ENCODE data around the gene SEMA3A.
"Not testable (repeated sequence)": the region's sequence is repeated elsewhere in the genome, so short reads cannot be mapped to it uniquely, and the experiment has no call there.

Gene SEMA3A

DNA sequence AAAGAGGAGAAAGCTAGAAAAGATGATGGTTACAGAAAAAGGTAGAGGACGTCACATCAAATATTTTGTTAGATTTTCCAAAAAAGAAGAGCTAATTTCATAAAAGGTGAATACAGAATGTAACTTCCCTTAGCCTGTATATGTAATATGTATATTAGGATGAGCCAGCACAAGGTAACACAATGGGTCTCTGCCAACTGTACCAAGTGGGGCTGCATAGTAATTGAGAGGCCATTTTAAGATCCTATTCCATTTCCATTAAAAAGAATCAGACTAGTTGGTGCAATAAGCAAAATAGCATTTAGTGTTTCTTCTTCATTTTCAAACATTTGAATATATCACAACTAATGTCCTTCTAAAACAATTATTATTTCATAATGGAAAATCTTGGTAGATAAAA, 134.6 kb downstream of the SEMA3A start:
- no peak overlapping the region for H3K4me3 ChIP-seq (ENCODE audit: low read depth, low read length)
- TF ChIP-seq, protein P1, sequence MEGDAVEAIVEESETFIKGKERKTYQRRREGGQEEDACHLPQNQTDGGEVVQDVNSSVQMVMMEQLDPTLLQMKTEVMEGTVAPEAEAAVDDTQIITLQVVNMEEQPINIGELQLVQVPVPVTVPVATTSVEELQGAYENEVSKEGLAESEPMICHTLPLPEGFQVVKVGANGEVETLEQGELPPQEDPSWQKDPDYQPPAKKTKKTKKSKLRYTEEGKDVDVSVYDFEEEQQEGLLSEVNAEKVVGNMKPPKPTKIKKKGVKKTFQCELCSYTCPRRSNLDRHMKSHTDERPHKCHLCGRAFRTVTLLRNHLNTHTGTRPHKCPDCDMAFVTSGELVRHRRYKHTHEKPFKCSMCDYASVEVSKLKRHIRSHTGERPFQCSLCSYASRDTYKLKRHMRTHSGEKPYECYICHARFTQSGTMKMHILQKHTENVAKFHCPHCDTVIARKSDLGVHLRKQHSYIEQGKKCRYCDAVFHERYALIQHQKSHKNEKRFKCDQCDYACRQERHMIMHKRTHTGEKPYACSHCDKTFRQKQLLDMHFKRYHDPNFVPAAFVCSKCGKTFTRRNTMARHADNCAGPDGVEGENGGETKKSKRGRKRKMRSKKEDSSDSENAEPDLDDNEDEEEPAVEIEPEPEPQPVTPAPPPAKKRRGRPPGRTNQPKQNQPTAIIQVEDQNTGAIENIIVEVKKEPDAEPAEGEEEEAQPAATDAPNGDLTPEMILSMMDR (IDR thresholded peaks at IDR 0.05; ENCODE audit: low read depth, low read length), result no peak

DNA sequence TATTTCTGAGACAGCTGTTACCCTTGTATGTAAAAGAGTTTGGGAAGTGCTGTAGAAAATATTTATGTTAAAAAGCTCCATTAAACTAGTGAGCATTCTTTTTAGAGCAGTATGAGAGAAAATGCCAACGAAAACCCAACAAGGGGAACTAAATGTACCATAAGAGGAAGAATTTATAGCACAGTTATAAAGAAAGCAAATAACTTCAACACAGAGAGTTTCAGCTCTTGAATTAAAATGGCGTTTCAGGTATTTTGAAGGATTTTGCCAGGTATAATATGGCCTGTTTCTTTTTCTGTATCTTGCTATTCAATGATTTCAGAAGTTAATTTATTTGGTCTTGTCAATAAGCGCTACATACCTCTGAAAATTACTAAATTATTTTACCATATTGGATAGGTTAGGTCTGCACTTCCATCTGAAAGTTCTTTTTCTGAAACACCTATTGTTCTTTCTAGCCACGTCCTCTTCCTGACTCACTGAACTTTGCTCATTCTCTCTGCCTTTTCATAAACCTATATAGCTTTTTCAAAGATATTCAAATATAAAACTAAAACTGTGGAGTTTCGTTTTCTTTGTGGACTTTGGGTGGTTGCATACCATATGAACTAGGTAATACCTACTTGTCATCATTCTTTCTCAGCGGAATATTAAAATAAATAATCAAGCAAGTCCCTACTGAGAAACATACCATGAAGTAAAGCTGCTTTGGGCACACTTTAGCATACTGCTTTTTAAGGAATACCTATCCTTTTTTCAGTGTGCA, 136.1 kb downstream of the SEMA3A start:
- TF ChIP-seq, protein P1 (IDR thresholded peaks at IDR 0.05; ENCODE audit: low read depth, low read length), result no peak
- no peak overlapping the region; the same call in 1 of the 2 replicates for H3K4me3 ChIP-seq (ENCODE audit: low read depth, low read length)

DNA sequence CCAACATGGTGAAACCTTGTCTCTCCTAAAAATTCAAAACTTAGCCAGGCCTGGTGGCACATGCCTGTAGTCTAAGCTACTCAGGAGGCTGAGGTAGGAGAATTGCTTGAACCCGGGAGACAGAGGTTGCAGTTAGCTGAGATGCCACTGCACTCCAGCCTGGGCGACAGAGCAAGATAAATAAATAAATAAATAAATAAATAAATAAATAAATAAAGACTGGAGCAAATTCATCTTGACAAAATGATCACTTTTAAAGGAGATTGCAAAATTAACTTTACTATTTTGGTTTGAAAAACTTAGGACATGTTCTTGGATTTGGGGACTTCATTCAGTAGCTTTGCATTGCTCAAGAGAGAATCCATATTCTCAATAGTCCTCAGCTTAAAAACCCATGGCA, 137.0 kb downstream of the SEMA3A start:
- TF ChIP-seq, protein P1 (IDR thresholded peaks at IDR 0.05; ENCODE audit: low read depth, low read length), result no peak
- H3K4me3 ChIP-seq (ENCODE audit: low read depth, low read length), result no peak overlapping the region

DNA sequence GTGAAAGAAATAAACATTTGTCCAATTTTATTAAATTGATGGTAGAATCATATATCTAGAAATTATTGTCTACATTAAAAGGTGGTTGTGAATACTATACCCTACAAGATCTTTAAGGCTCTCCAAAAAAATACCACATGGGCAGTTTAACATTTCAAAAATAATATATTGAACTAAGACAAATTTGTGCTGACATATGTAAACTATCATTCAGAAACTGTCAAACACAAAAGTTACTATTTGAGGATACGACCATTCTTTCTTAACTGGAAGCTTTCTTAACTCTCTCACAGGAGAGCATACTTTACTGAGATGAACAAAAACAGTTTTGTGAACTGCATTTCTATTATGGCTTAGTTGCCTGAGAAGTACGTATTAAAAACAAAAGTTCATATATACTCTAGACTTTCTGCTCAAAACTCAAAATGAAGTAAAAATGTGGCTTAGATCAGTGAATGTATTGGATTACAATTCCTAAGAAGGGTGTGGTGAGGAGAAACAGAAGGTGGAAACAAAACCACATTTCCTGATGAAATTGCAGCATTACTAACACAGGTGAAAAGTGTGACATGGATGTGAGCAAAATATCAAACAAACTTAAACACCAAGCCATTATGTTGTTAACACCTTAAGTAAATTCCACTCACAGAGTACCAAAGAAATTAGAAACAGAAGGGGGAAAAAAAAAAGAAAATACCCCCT, 138.5 kb downstream of the SEMA3A start:
- no peak overlapping the region for H3K4me3 ChIP-seq (ENCODE audit: low read depth, low read length)
- TF ChIP-seq, protein P1 (IDR thresholded peaks at IDR 0.05; ENCODE audit: low read depth, low read length), result no peak

DNA sequence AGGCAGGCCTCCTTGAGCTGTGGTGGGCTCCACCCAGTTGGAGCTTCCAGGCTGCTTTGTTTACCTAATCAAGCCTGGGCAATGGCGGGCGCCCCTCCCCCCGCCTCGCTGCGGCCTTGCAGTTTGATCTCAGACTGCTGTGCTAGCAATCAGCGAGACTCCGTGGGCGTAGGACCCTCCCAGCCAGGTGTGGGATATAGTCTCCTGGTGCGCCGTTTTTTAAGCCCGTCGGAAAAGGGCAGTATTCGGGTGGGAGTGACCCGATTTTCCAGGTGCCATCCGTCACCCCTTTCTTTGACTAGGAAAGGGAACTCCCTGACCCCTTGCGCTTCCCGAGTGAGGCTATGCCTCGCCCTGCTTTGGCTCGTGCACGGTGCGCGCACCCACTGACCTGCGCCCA, 139.4 kb downstream of the SEMA3A start:
- H3K4me3 ChIP-seq (ENCODE audit: low read depth, low read length), result not testable (repeated sequence)

DNA sequence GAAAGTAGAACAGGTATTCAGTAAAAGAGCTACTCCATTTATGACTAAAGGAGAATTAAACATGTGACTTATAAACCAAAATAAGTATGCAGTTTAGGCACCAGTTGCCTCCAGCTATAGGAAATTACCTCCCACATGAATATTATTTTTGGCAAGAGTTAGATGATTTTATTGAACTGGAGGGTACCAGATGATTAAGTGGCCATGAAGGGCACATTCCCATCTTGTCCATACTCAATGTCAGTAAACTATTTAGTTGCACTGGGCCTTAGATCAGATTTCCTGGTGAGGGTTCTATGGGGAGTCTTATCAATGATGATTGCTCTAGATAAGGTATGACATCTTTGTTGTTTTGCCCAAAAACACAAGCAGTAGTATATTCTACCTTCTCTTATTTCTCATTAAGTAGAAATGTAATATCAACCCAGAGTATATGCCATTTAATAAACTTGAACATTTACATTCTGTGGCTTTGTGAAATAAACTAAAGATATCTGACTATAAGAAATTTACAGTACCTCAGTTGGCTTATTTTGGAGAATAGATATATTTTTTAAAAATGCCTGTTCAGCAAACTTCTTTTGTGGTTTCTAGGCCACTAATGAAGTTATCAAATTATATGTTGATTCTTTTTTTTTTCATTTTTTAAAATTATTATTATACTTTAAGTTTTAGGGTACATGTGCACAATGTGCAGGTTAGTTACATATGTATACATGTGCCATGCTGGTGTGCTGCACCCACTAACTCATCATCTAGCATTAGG, 145.3 kb downstream of the SEMA3A start:
- TF ChIP-seq, protein P1 (IDR thresholded peaks at IDR 0.05; ENCODE audit: low read depth, low read length), result no peak
- no peak overlapping the region for H3K4me3 ChIP-seq (ENCODE audit: low read depth, low read length)

DNA sequence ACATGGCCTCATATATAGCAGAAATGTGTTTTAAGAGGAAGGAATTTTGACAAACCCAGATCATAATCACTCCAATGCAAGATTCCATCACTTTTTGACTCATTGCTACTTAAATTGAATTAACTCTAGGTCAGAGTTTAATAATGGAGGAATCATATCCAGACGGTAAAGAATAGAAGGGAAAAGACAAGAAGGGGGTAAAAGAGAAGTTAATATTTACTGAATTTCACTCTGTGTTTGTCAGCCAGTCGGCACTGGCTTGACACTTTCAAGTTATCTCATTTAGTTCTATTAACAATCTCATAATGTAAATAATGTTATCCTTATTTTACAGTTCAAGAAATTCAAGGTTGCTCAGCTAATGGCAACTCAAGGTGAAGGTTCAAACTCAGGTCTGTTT, 147.5 kb downstream of the SEMA3A start:
- no peak overlapping the region for H3K4me3 ChIP-seq (ENCODE audit: low read depth, low read length)
- TF ChIP-seq, protein P1 (IDR thresholded peaks at IDR 0.05; ENCODE audit: low read depth, low read length), result no peak
